ENCODE data around the gene PEAK1. TPM values are rescaled to one million over a fixed set of nuclear protein-coding genes. Genes with fewer than 3 reads are reported as not detected.

The PEAK1 gene
- total and polyA plus RNA-seq, 9 of the 15 experiments (the other 6 are each of a cell fraction or from before 2014, with no cell fraction given) = 0.99 to 22.4 (median 10.8) TPM

GRCh38 chr15:77376770-77377169 is 43.1 kb downstream of the PEAK1 start:
- intact Hi-C loops (cut with micrococcal nuclease) (no loop called here), in situ Hi-C loops (cut with MboI) (no loop called here)
- no peaks in the 10 kb centered on the region for H4K20me1 ChIP-seq (replicated peaks; ENCODE audit: control insufficient read depth, insufficient read depth, low read length)
- ChIA-PET POLR2A (interaction anchor here (0.9 kb wide), 1 partner anchor 9 kb away, joined by 3 read pairs; no protein-coding TSS in a partner anchor), CTCF (ENCODE audit: low intra/inter-chr PET ratio) (no interaction called here)
- H3K27ac ChIP-seq (ENCODE audit: extremely low read depth, low read depth, low read length) = no peak overlapping the region
- no peaks in the 10 kb centered on the region for H3K9me1 ChIP-seq (ENCODE audit: control insufficient read depth, insufficient read depth, low read length)
- H3K36me3 ChIP-seq (ENCODE audit: control insufficient read depth, insufficient read depth, low read length) = no peaks in the 10 kb centered on the region
- FAIRE-seq = no peak
- no peak for DNase-seq (ENCODE audit: extremely low read depth in 1 of 4, low spot score in 3 of 4)
- WGBS (ENCODE audit: insufficient coverage, low coverage, missing lambda C conversion rate) = 86% methylated on average over 1 of the region's 1 CpG
- no peak overlapping the region for H3K4me2 ChIP-seq (ENCODE audit: insufficient read depth, low read length)
- TF ChIP-seq POLR2A (conservative IDR thresholded peaks at IDR 0.05) (no peak), CBX1 (IDR thresholded peaks at IDR 0.05; ENCODE audit: low read depth) (no peak), BCL6 (CRISPR knock-in tag; IDR thresholded peaks at IDR 0.05) (no peak), BHLHE40 (IDR thresholded peaks at IDR 0.05; ENCODE audit: low read length) (no peak), IFI16 (CRISPR knock-in tag; IDR thresholded peaks at IDR 0.05) (no peak)
- TF ChIP-seq, protein P1, sequence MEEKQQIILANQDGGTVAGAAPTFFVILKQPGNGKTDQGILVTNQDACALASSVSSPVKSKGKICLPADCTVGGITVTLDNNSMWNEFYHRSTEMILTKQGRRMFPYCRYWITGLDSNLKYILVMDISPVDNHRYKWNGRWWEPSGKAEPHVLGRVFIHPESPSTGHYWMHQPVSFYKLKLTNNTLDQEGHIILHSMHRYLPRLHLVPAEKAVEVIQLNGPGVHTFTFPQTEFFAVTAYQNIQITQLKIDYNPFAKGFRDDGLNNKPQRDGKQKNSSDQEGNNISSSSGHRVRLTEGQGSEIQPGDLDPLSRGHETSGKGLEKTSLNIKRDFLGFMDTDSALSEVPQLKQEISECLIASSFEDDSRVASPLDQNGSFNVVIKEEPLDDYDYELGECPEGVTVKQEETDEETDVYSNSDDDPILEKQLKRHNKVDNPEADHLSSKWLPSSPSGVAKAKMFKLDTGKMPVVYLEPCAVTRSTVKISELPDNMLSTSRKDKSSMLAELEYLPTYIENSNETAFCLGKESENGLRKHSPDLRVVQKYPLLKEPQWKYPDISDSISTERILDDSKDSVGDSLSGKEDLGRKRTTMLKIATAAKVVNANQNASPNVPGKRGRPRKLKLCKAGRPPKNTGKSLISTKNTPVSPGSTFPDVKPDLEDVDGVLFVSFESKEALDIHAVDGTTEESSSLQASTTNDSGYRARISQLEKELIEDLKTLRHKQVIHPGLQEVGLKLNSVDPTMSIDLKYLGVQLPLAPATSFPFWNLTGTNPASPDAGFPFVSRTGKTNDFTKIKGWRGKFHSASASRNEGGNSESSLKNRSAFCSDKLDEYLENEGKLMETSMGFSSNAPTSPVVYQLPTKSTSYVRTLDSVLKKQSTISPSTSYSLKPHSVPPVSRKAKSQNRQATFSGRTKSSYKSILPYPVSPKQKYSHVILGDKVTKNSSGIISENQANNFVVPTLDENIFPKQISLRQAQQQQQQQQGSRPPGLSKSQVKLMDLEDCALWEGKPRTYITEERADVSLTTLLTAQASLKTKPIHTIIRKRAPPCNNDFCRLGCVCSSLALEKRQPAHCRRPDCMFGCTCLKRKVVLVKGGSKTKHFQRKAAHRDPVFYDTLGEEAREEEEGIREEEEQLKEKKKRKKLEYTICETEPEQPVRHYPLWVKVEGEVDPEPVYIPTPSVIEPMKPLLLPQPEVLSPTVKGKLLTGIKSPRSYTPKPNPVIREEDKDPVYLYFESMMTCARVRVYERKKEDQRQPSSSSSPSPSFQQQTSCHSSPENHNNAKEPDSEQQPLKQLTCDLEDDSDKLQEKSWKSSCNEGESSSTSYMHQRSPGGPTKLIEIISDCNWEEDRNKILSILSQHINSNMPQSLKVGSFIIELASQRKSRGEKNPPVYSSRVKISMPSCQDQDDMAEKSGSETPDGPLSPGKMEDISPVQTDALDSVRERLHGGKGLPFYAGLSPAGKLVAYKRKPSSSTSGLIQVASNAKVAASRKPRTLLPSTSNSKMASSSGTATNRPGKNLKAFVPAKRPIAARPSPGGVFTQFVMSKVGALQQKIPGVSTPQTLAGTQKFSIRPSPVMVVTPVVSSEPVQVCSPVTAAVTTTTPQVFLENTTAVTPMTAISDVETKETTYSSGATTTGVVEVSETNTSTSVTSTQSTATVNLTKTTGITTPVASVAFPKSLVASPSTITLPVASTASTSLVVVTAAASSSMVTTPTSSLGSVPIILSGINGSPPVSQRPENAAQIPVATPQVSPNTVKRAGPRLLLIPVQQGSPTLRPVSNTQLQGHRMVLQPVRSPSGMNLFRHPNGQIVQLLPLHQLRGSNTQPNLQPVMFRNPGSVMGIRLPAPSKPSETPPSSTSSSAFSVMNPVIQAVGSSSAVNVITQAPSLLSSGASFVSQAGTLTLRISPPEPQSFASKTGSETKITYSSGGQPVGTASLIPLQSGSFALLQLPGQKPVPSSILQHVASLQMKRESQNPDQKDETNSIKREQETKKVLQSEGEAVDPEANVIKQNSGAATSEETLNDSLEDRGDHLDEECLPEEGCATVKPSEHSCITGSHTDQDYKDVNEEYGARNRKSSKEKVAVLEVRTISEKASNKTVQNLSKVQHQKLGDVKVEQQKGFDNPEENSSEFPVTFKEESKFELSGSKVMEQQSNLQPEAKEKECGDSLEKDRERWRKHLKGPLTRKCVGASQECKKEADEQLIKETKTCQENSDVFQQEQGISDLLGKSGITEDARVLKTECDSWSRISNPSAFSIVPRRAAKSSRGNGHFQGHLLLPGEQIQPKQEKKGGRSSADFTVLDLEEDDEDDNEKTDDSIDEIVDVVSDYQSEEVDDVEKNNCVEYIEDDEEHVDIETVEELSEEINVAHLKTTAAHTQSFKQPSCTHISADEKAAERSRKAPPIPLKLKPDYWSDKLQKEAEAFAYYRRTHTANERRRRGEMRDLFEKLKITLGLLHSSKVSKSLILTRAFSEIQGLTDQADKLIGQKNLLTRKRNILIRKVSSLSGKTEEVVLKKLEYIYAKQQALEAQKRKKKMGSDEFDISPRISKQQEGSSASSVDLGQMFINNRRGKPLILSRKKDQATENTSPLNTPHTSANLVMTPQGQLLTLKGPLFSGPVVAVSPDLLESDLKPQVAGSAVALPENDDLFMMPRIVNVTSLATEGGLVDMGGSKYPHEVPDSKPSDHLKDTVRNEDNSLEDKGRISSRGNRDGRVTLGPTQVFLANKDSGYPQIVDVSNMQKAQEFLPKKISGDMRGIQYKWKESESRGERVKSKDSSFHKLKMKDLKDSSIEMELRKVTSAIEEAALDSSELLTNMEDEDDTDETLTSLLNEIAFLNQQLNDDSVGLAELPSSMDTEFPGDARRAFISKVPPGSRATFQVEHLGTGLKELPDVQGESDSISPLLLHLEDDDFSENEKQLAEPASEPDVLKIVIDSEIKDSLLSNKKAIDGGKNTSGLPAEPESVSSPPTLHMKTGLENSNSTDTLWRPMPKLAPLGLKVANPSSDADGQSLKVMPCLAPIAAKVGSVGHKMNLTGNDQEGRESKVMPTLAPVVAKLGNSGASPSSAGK (IDR thresholded peaks at IDR 0.05) = no peak
- no peaks in the 10 kb centered on the region for H3K4me1 ChIP-seq (replicated peaks in 1 of 2; ENCODE audit: control insufficient read depth in 2 of 2, insufficient read depth in 2 of 2, low read length in 2 of 2)
- H3K27me3 ChIP-seq (ENCODE audit: control insufficient read depth in 2 of 2, insufficient read depth in 2 of 2, low read length in 2 of 2) = no peaks in the 10 kb centered on the region
- no peak overlapping the region for H2AFZ ChIP-seq (ENCODE audit: low read depth, low read length)
- peaks cover 19% of the 10 kb centered on the region for H3K79me2 ChIP-seq (ENCODE audit: control insufficient read depth, insufficient read depth, low read length)
- no peaks in the 10 kb centered on the region for H3K9me3 ChIP-seq (replicated peaks; ENCODE audit: control insufficient read depth, insufficient read depth, low read depth, low read length)
- H3K9ac ChIP-seq (ENCODE audit: insufficient read depth in 1 of 2, low read depth in 2 of 2, low read length in 2 of 2) = no peak overlapping the region
- ATAC-seq = no peak
- BruUV-seq (replicated peaks) = no TSS peak
- H3K4me3 ChIP-seq = no peak overlapping the region

All from K562 (cell line).